H9 (cell line): ENCODE results near the gene TCOF1. TPM values are rescaled to one million over a fixed set of nuclear protein-coding genes. Genes with fewer than 3 reads are reported as not detected.

Experiments used
- DNase-seq: peaks from one replicate; pipeline ENCODE4 v3.0.0-alpha.2; 2017
- H2AFZ ChIP-seq: one replicate; pipeline ENCODE4 v1.6.1; 2013; ENCODE audit warnings: mild to moderate bottlenecking, low read length, control low read depth, moderate library complexity
- H2AK5ac ChIP-seq: 2 replicates; pipeline ENCODE4 v1.6.1; 2013; ENCODE audit warnings: low read length, control low read depth, mixed read lengths; ENCODE audit not compliant: insufficient read length
- H2BK120ac ChIP-seq: one replicate; pipeline ENCODE4 v1.6.1; 2013; ENCODE audit warnings: low read depth, mild to moderate bottlenecking, low read length, control low read depth, inconsistent platforms; ENCODE audit not compliant: poor library complexity, severe bottlenecking
- H2BK12ac ChIP-seq: 2 replicates; pipeline ENCODE4 v1.6.1; 2013; ENCODE audit warnings: low read length, control low read depth, mixed read lengths, low read depth; ENCODE audit not compliant: insufficient read length
- H2BK15ac ChIP-seq: 2 replicates; pipeline ENCODE4 v1.6.1; 2013; ENCODE audit warnings: low read depth, low read length, control low read depth
- H2BK20ac ChIP-seq: one replicate; pipeline ENCODE4 v1.6.1; 2013; ENCODE audit warnings: low read depth, mild to moderate bottlenecking, low read length, control low read depth, inconsistent platforms; ENCODE audit not compliant: poor library complexity, severe bottlenecking
- H2BK5ac ChIP-seq: 2 replicates; pipeline ENCODE4 v1.6.1; 2013; ENCODE audit warnings: low read length, control low read depth, mixed read lengths; ENCODE audit not compliant: insufficient read length
- H3K14ac ChIP-seq: 2 replicates; pipeline ENCODE4 v1.6.1; 2013; ENCODE audit warnings: low read length, control low read depth; ENCODE audit not compliant: insufficient read depth
- H3K18ac ChIP-seq: 2 replicates; pipeline ENCODE4 v1.6.1; 2013; ENCODE audit warnings: low read depth, mild to moderate bottlenecking, mixed read lengths, low read length, control low read depth; ENCODE audit not compliant: insufficient read length
- H3K23ac ChIP-seq: 2 replicates; pipeline ENCODE4 v1.6.1; 2013; ENCODE audit warnings: low read length, control low read depth, mixed read lengths, low read depth; ENCODE audit not compliant: insufficient read length
- H3K23me2 ChIP-seq: 2 replicates; pipeline ENCODE4 v1.6.1; 2013; ENCODE audit warnings: low read depth, mild to moderate bottlenecking, mixed read lengths, low read length, control low read depth; ENCODE audit not compliant: insufficient read length, poor library complexity, severe bottlenecking
- H3K27ac ChIP-seq: 2 replicates; pipeline ENCODE4 v1.5.1; 2013; ENCODE audit warnings: low read length, control low read depth, mixed read lengths, low read depth; ENCODE audit not compliant: insufficient read length
- H3K27me3 ChIP-seq: 2 replicates; pipeline ENCODE4 v1.6.1; 2013; ENCODE audit warnings: low read length, control low read depth, inconsistent platforms; ENCODE audit not compliant: insufficient read depth
- H3K4ac ChIP-seq: 2 replicates; pipeline ENCODE4 v1.6.1; 2013; ENCODE audit warnings: low read depth, mild to moderate bottlenecking, control low read depth, inconsistent platforms, low read length, moderate library complexity
- H3K4me1 ChIP-seq: 2 replicates; pipeline ENCODE4 v1.6.1; 2013; ENCODE audit warnings: low read length, control low read depth, inconsistent platforms; ENCODE audit not compliant: insufficient read depth
- H3K4me2 ChIP-seq: 2 replicates; pipeline ENCODE4 v1.6.1; 2013; ENCODE audit warnings: low read length, control low read depth, mixed read lengths; ENCODE audit not compliant: insufficient read length, insufficient read depth
- H3K56ac ChIP-seq: 2 replicates; pipeline ENCODE4 v1.6.1; 2013; ENCODE audit warnings: low read depth, mild to moderate bottlenecking, mixed read lengths, low read length, control low read depth; ENCODE audit not compliant: insufficient read length
- H3K79me1 ChIP-seq: 2 replicates; pipeline ENCODE4 v1.6.1; 2013; ENCODE audit warnings: low read depth, mild to moderate bottlenecking, moderate library complexity, low read length, control low read depth, inconsistent platforms; ENCODE audit not compliant: insufficient read depth, poor library complexity, severe bottlenecking
- H3K79me2 ChIP-seq: 2 replicates; pipeline ENCODE4 v1.6.1; 2013; ENCODE audit warnings: low read length, control low read depth, inconsistent platforms; ENCODE audit not compliant: insufficient read depth
- H3K9ac ChIP-seq: 2 replicates; pipeline ENCODE4 v1.6.1; 2013; ENCODE audit warnings: low read length, control low read depth, mixed read lengths; ENCODE audit not compliant: insufficient read length; ENCODE audit errors: extremely low read depth
- H3K9me3 ChIP-seq: one replicate; pipeline ENCODE4 v1.6.1; 2013; ENCODE audit warnings: low read depth, low read length, inconsistent platforms; ENCODE audit not compliant: control insufficient read depth
- H3T11ph ChIP-seq: one replicate; pipeline ENCODE4 v1.6.1; 2013; ENCODE audit warnings: mild to moderate bottlenecking, low read length, control low read depth, inconsistent platforms
- H4K20me1 ChIP-seq: one replicate; pipeline ENCODE4 v1.6.1; 2013; ENCODE audit not compliant: control insufficient read depth, insufficient read length, insufficient read depth
- H4K5ac ChIP-seq: 2 replicates; pipeline ENCODE4 v1.6.1; 2013; ENCODE audit warnings: low read depth, mild to moderate bottlenecking, mixed read lengths, low read length, control low read depth; ENCODE audit not compliant: insufficient read length
- H4K8ac ChIP-seq: replicated peaks from 2 replicates; pipeline ENCODE4 v1.6.1; 2013; ENCODE audit warnings: low read length, control low read depth, mixed read lengths, low read depth; ENCODE audit not compliant: insufficient read length
- H4K91ac ChIP-seq: 2 replicates; pipeline ENCODE4 v1.6.1; 2013; ENCODE audit warnings: low read depth, mild to moderate bottlenecking, moderate library complexity, mixed read lengths, low read length, control low read depth; ENCODE audit not compliant: insufficient read length
- H3K27ac Mint-ChIP-seq, 3 experiments: 2 replicates in 2 of 3; 3 replicates in 1 of 3; pipeline ENCODE4 v1.8.0; 2020 to 2021; ENCODE audit warnings: mixed read lengths in 3 of 3, mild to moderate bottlenecking in 1 of 3, moderate library complexity in 1 of 3
- H3K27me3 Mint-ChIP-seq: 2 replicates; pipeline ENCODE4 v1.8.0; 2021; ENCODE audit warnings: low read depth, mild to moderate bottlenecking, moderate library complexity, mixed read lengths
- H3K36me3 Mint-ChIP-seq, 3 experiments: 2 replicates in 2 of 3; 3 replicates in 1 of 3; pipeline ENCODE4 v1.8.0; 2020 to 2021; ENCODE audit warnings: low read depth in 3 of 3, mixed read lengths in 3 of 3; ENCODE audit not compliant: insufficient read depth in 1 of 3
- H3K4me1 Mint-ChIP-seq, 2 experiments: 2 replicates each; pipeline ENCODE4 v1.8.0; 2020; ENCODE audit warnings: mixed read lengths in 2 of 2
- H3K4me3 Mint-ChIP-seq, 2 experiments: 2 replicates in 1 of 2; 3 replicates in 1 of 2; pipeline ENCODE4 v1.8.0; 2020 to 2021; ENCODE audit warnings: mild to moderate bottlenecking in 2 of 2, mixed read lengths in 2 of 2, moderate library complexity in 1 of 2
- H3K9me3 Mint-ChIP-seq, 2 experiments: 2 replicates in 1 of 2; 3 replicates in 1 of 2; pipeline ENCODE4 v1.8.0; 2020; ENCODE audit warnings: mild to moderate bottlenecking in 2 of 2, mixed read lengths in 2 of 2, moderate library complexity in 1 of 2
- CTCF ChIP-seq: fragments of 200-600 bp; sonication (generic); conservative IDR thresholded peaks from 3 replicates; pipeline ENCODE4 v1.8.0; 2021; ENCODE audit warnings: antibody characterized with exemption, mild to moderate bottlenecking
- WGBS: extraction: QIAGEN DNeasy Blood & Tissue Kit; methylation state at CpG from one replicate; pipeline ENCODE4 v1.1.7; 2013; ENCODE audit warnings: missing lambda C conversion rate, low lambda C conversion rate, mixed read lengths; ENCODE audit not compliant: insufficient read length; ENCODE audit errors: extremely low coverage; 5-methylcytosine and 5-hydroxymethylcytosine counted together
- total RNA-seq: library from RNA; stranded (reverse); gene quantifications from 2 replicates; pipeline ENCODE4 v1.2.1, GENCODE V29; 2021

The TCOF1 gene
- total RNA-seq, 1 experiment from 2014 or later = 128 TPM

DNA sequence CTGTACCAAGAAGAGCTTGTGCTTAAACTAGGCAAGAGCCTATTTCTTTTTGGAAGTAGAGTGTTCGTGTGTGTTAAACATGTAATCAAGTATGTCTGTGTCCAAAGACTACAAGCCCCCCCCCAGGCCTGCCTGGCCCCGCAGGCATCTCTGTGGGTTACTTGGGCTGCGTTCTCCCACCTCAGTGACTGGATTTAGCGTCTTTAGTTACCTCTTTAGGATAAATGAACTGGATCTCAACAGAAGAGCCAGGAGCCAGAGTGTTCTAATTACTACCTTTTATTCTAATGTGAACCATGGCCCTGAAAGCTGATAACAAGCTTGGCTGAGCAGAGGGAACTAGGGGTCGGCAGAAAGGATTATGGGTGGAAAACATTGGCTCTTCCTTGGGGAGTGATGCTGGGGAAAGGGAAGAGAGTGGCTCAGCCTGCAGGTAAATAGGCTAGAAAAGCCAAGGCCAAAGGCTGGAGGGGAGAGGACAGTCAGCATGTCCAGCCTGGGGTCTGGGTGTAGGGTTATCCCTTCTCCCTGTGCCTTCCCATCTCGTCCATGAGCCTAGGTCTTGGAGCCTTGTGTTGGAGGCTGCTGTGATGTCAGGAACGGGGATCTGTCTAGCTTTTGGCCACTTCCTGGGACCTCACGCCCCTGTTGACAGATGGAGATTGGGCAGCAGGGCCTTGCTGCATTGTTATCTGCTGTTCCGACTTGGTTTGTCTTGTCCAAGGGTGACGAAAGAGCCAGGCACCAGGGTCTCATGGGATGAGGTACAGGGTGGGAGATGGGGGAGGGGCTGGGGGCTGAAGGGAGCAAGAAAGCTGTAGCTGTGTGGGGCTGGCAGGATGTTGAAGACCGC lies 44.1 kb downstream of the TCOF1 start:
- Mint-ChIP-seq H3K36me3 (peaks cover 36 to 60% (median 50%) of the 10 kb centered on the region in 3 experiments), H3K9me3 (no peaks in the 10 kb centered on the region; a peak in 1 of 5 replicates), H3K27ac (peak overlapping the region; percentile 48 to 91 (median 63); a peak in 4 of 7 replicates), H3K4me3 (no peak overlapping the region), H3K27me3 (no peaks in the 10 kb centered on the region), H3K4me1 (no peaks in the 10 kb centered on the region)
- no peaks in the 10 kb centered on the region for H3K23me2 ChIP-seq
- H2BK12ac ChIP-seq = no peak overlapping the region
- H3K4me1 ChIP-seq = no peaks in the 10 kb centered on the region
- no peak overlapping the region for H3K56ac ChIP-seq
- no peak overlapping the region for H2BK5ac ChIP-seq
- no peak overlapping the region for H2AK5ac ChIP-seq
- no peak for DNase-seq
- no peaks in the 10 kb centered on the region for H3K27me3 ChIP-seq
- no peak overlapping the region for H4K8ac ChIP-seq
- no peak overlapping the region for H3K23ac ChIP-seq
- H3K18ac ChIP-seq = no peak overlapping the region
- no peaks in the 10 kb centered on the region for H3K9me3 ChIP-seq
- H3K79me2 ChIP-seq = no peaks in the 10 kb centered on the region
- no peak overlapping the region for H3T11ph ChIP-seq
- no peak overlapping the region for H3K4ac ChIP-seq
- H2AFZ ChIP-seq = no peak overlapping the region
- H2BK15ac ChIP-seq = no peak overlapping the region
- no peak for TF ChIP-seq CTCF
- H3K9ac ChIP-seq = no peak overlapping the region
- H4K91ac ChIP-seq = no peak overlapping the region
- no peak overlapping the region for H3K4me2 ChIP-seq
- no CpG with 5 or more reads among the region's 11 CpGs for WGBS
- H2BK20ac ChIP-seq = no peak overlapping the region
- no peak overlapping the region for H3K27ac ChIP-seq
- no peak overlapping the region for H2BK120ac ChIP-seq
- peaks cover 2% of the 10 kb centered on the region for H4K20me1 ChIP-seq
- no peaks in the 10 kb centered on the region for H3K79me1 ChIP-seq
- no peak overlapping the region; the same call in 1 of the 2 replicates for H3K14ac ChIP-seq
- H4K5ac ChIP-seq = no peak overlapping the region
